GM18505 (cell line): ENCODE measurements around the gene IPMK.

Experiments
- ATAC-seq: cut with Tn5 transposase; IDR thresholded peaks from one replicate; pipeline ENCODE4 v1.9.1; 2021; ENCODE audit not compliant: unreplicated experiment
- POLR2A ChIP-seq: IDR thresholded peaks from 4 replicates; pipeline ENCODE4 v1.6.1; 2011; ENCODE audit warnings: borderline replicate concordance; ENCODE audit not compliant: insufficient read depth, insufficient read length; ENCODE audit errors: extremely low read depth

Gene IPMK

GRCh38 chr10:58278274-58278961 lies 10.7 kb upstream of the IPMK start:
- TF ChIP-seq POLR2A = no peak
- ATAC-seq = no peak

- no peak for ATAC-seq
- TF ChIP-seq POLR2A = no peak
These were observed 8.2 kb upstream of the IPMK start for GRCh38 chr10:58275908-58276307.

- no peak for TF ChIP-seq POLR2A
- no peak for ATAC-seq
These were observed 7.6 kb upstream of the IPMK start for GRCh38 chr10:58275261-58275660.

GRCh38 chr10:58269782-58270290 lies 2.1 kb upstream of the IPMK start:
- no peak for TF ChIP-seq POLR2A
- no peak for ATAC-seq

- ATAC-seq = peak; percentile 65
- peak; percentile 83 for TF ChIP-seq POLR2A
These were observed 1.5 kb upstream of the IPMK start, which contains the start of gene CISD1 for GRCh38 chr10:58268946-58269781. CISD1 (plus strand) TSS chr10:58269162; CDS start chr10:58269274, 112 bp downstream.

GRCh38 chr10:58268454-58268945 lies 806 bp upstream of the IPMK start:
- TF ChIP-seq POLR2A = no peak
- no peak for ATAC-seq

- ATAC-seq = peak; percentile 7
- TF ChIP-seq POLR2A = no peak
These were observed 625 bp downstream of the IPMK start for GRCh38 chr10:58266826-58267712.

GRCh38 chr10:58266003-58266825 lies 1.5 kb downstream of the IPMK start:
- ATAC-seq = no peak
- TF ChIP-seq POLR2A = no peak

- no peak for ATAC-seq
- TF ChIP-seq POLR2A = no peak
These were observed 2.4 kb downstream of the IPMK start for GRCh38 chr10:58265249-58265648.

GRCh38 chr10:58264780-58265179 lies 2.9 kb downstream of the IPMK start:
- no peak for TF ChIP-seq POLR2A
- no peak for ATAC-seq

GRCh38 chr10:58262766-58263165 lies 4.9 kb downstream of the IPMK start:
- no peak for ATAC-seq
- TF ChIP-seq POLR2A = no peak

GRCh38 chr10:58260334-58260733 lies 7.4 kb downstream of the IPMK start:
- no peak for ATAC-seq

More at GRCh38 chr10:58260334-58260733, 7.4 kb downstream of the IPMK start:
- TF ChIP-seq POLR2A = no peak
